ENCODE measurements around the gene SLC25A13. TPM values are rescaled to one million over a fixed set of nuclear protein-coding genes. Genes with fewer than 3 reads are reported as not detected.
A peak's percentile ranks its signal among the peaks of the same experiment; 100 is the strongest.

The SLC25A13 gene
- total RNA-seq, 1 experiment from 2014 or later, result 52.5 TPM

DNA sequence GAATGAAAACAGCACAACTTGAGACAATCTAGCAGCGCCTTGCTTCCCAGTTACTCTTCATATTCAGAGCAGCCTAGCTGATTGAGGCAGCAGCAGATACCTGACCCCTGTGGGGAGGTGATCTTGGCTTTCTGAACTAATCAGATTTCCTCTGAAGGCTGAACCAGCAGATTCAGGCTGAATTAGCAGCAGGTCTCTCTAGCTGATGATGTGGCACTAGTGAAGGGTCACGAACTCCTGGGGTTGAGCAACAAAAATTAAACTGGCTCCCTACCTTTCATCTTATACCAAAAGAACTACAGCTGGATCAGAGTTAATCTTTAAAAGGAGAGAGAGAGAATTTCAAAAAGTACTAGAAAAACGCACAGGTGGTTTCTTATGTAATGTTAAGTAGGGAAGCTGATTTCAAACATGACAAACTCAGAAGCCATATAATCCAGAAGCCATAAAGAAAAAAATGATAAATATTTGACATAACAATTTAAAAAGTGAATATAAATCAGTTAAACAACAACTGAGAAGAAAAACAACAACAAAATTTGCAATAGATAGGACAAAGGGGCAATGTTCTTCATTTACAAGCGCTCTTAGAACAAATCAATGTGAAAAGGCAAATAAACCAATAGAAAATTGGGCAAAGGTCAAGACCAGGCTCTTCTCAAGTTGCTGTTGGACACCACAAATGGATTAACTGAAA, 13.5 kb downstream of the SLC25A13 start:
- H3K27ac ChIP-seq, result no peak overlapping the region
- intact Hi-C loops (cut with micrococcal nuclease; ENCODE audit: unreplicated experiment), result no loop called here
- H3K4me1 ChIP-seq (replicated peaks; ENCODE audit: insufficient read depth), result peaks cover 31% of the 10 kb centered on the region
- CTCF ChIA-PET, result interaction anchor here (0.6 kb wide), 1 partner anchor 191 kb away, joined by 20 read pairs; no protein-coding TSS in a partner anchor
- peak in 1 of 2 experiments; percentile 39 for DNase-seq
- H3K9me3 ChIP-seq (ENCODE audit: insufficient read depth, low read depth), result no peaks in the 10 kb centered on the region; the same call in 1 of the 2 replicates
- peaks cover 31% of the 10 kb centered on the region for H3K36me3 ChIP-seq (ENCODE audit: low read depth)
- no peaks in the 10 kb centered on the region for H3K27me3 ChIP-seq (ENCODE audit: insufficient read depth, low read depth)
- peaks cover 25% of the 10 kb centered on the region for H4K20me1 ChIP-seq (ENCODE audit: insufficient read depth)
- no peak overlapping the region for H2AFZ ChIP-seq
- H3K4me2 ChIP-seq, result no peak overlapping the region
- POLR2A ChIA-PET (ENCODE audit: unreplicated experiment), result no interaction called here
- H3K9me2 ChIP-seq (ENCODE audit: insufficient read depth), result no peaks in the 10 kb centered on the region
- no TSS peak for BruUV-seq (replicated peaks)
- H3K79me2 ChIP-seq (ENCODE audit: low read depth), result peaks cover 85% of the 10 kb centered on the region
- no peak overlapping the region for H3K4me3 ChIP-seq
- peaks cover 21% of the 10 kb centered on the region; the same call in 1 of the 2 replicates for H3F3A ChIP-seq (ENCODE audit: insufficient read depth, low read depth)
- TF ChIP-seq EZH2 (IDR thresholded peaks at IDR 0.05; ENCODE audit: low read depth), result no peak
- TF ChIP-seq, protein P1, sequence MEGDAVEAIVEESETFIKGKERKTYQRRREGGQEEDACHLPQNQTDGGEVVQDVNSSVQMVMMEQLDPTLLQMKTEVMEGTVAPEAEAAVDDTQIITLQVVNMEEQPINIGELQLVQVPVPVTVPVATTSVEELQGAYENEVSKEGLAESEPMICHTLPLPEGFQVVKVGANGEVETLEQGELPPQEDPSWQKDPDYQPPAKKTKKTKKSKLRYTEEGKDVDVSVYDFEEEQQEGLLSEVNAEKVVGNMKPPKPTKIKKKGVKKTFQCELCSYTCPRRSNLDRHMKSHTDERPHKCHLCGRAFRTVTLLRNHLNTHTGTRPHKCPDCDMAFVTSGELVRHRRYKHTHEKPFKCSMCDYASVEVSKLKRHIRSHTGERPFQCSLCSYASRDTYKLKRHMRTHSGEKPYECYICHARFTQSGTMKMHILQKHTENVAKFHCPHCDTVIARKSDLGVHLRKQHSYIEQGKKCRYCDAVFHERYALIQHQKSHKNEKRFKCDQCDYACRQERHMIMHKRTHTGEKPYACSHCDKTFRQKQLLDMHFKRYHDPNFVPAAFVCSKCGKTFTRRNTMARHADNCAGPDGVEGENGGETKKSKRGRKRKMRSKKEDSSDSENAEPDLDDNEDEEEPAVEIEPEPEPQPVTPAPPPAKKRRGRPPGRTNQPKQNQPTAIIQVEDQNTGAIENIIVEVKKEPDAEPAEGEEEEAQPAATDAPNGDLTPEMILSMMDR (conservative IDR thresholded peaks at IDR 0.05), result no peak

DNA sequence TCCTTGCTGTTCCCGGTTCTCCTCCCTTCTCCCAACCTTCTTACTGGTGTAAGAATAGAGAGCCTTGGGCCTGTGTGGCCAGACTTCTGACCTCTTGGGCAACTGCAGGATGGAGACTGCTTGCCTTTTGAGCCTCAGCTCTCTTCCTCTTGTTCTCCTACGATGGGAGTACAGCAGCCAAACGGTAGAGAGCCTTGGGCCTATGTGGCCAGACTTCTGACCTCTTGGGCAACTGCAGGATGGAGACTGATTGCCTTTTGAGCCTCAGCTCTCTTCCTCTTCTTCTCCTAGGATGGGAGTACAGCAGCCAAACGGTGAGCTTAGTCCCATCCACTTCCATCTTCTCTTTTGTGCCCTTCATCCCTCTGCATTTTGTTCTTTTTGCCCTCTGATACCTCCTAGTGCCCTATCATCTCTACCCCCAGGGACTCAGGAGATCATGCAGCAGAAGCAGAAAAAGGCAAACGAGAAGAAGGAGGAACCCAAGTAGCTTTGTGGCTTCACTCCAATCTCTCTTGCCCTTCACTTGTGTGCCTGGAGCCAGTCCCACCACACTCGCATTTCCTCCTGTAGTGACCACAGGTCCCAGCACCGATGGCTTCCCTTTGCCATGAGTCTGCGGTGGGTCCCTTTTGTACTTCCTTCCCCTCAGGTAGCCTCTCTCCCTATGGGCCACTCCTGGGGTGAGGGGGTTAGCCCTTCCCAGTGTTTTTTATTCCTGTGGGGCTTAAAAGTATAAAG, 15.3 kb downstream of the SLC25A13 start:
- no peak overlapping the region for H3K27ac ChIP-seq
- peaks cover 32% of the 10 kb centered on the region for H4K20me1 ChIP-seq (ENCODE audit: insufficient read depth)
- ChIA-PET POLR2A (ENCODE audit: unreplicated experiment) (no interaction called here), CTCF (no interaction called here)
- H3K4me3 ChIP-seq, result no peak overlapping the region
- peaks cover 30% of the 10 kb centered on the region; the same call in 1 of the 2 replicates for H3F3A ChIP-seq (ENCODE audit: insufficient read depth, low read depth)
- DNase-seq, result no peak
- H3K27me3 ChIP-seq (ENCODE audit: insufficient read depth, low read depth), result no peaks in the 10 kb centered on the region
- no peak overlapping the region for H2AFZ ChIP-seq
- no peaks in the 10 kb centered on the region; the same call in 1 of the 2 replicates for H3K9me3 ChIP-seq (ENCODE audit: insufficient read depth, low read depth)
- BruUV-seq (replicated peaks), result no TSS peak
- intact Hi-C loops (cut with micrococcal nuclease; ENCODE audit: unreplicated experiment), result no loop called here
- H3K36me3 ChIP-seq (ENCODE audit: low read depth), result peaks cover 19% of the 10 kb centered on the region; the same call in 1 of the 2 replicates
- peaks cover 41% of the 10 kb centered on the region for H3K4me1 ChIP-seq (replicated peaks; ENCODE audit: insufficient read depth)
- H3K9me2 ChIP-seq (ENCODE audit: insufficient read depth), result no peaks in the 10 kb centered on the region
- H3K4me2 ChIP-seq, result no peak overlapping the region
- TF ChIP-seq, protein P1 (conservative IDR thresholded peaks at IDR 0.05), result no peak
- no peak for TF ChIP-seq EZH2 (IDR thresholded peaks at IDR 0.05; ENCODE audit: low read depth)
- H3K79me2 ChIP-seq (ENCODE audit: low read depth), result peaks cover 85% of the 10 kb centered on the region

DNA sequence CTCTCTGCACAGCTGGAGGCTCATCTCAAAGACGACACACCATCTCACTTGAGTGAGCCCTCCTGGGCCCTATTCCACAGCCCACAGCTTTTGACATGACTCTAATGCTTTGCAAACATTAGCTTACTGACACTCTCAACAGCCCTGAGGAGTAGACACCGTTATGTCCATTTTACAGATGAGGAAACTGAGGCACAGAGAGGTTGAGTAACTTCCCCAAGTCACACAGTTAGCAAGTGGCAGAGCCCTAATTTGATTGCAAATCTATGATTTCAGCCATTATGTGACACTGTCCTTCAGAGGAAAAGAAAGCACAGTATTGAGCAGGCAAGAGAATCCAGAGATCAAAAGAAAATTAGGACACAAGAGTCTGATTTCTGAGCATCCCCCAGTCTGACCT, 16.0 kb downstream of the SLC25A13 start:
- ChIA-PET POLR2A (ENCODE audit: unreplicated experiment) (no interaction called here), CTCF (no interaction called here)
- H3K79me2 ChIP-seq (ENCODE audit: low read depth), result peaks cover 83% of the 10 kb centered on the region
- no peak for DNase-seq
- H3K4me3 ChIP-seq, result no peak overlapping the region
- peaks cover 41% of the 10 kb centered on the region for H3K4me1 ChIP-seq (replicated peaks; ENCODE audit: insufficient read depth)
- TF ChIP-seq EZH2 (IDR thresholded peaks at IDR 0.05; ENCODE audit: low read depth), result no peak
- TF ChIP-seq, protein P1 (conservative IDR thresholded peaks at IDR 0.05), result no peak
- no peaks in the 10 kb centered on the region; the same call in 1 of the 2 replicates for H3K9me3 ChIP-seq (ENCODE audit: insufficient read depth, low read depth)
- no peak overlapping the region for H3K27ac ChIP-seq
- peaks cover 17% of the 10 kb centered on the region for H3K36me3 ChIP-seq (ENCODE audit: low read depth)
- H3K27me3 ChIP-seq (ENCODE audit: insufficient read depth, low read depth), result no peaks in the 10 kb centered on the region
- H4K20me1 ChIP-seq (ENCODE audit: insufficient read depth), result peaks cover 35% of the 10 kb centered on the region
- intact Hi-C loops (cut with micrococcal nuclease; ENCODE audit: unreplicated experiment), result no loop called here
- no TSS peak for BruUV-seq (replicated peaks)
- H3F3A ChIP-seq (ENCODE audit: insufficient read depth, low read depth), result peaks cover 30% of the 10 kb centered on the region; the same call in 1 of the 2 replicates
- H3K4me2 ChIP-seq, result no peak overlapping the region
- no peak overlapping the region for H2AFZ ChIP-seq
- no peaks in the 10 kb centered on the region for H3K9me2 ChIP-seq (ENCODE audit: insufficient read depth)

Measured in PC-9 (cell line).